ENCODE data around the gene NTM. TPM values are rescaled to one million over a fixed set of nuclear protein-coding genes. Genes with fewer than 3 reads are reported as not detected.

Gene NTM
- total RNA-seq, 1 experiment from 2014 or later, result 8.6 TPM

GRCh38 chr11:131659931-131660330 is 289.5 kb downstream of the NTM start:
- POLR2A ChIA-PET (ENCODE audit: low non-redundant PET), result no interaction called here
- H3K9me3 ChIP-seq (ENCODE audit: low read depth, low read length, poor library complexity, severe bottlenecking), result no peaks in the 10 kb centered on the region
- TF ChIP-seq EZH2 (IDR thresholded peaks at IDR 0.05; ENCODE audit: borderline replicate concordance, low read depth, low read length, poor library complexity, severe bottlenecking) (no peak), CTCF (conservative IDR thresholded peaks at IDR 0.05; ENCODE audit: low read depth, low read length) (no peak)
- H3K27me3 ChIP-seq (replicated peaks; ENCODE audit: insufficient read depth, low read depth, low read length, poor library complexity), result peaks cover 62% of the 10 kb centered on the region
- no peak overlapping the region for H3K27ac ChIP-seq (ENCODE audit: low read depth, low read length, poor library complexity, severe bottlenecking)
- no peaks in the 10 kb centered on the region for H3K4me1 ChIP-seq (ENCODE audit: insufficient read depth, low read length, poor library complexity, severe bottlenecking)
- H3K36me3 ChIP-seq (ENCODE audit: insufficient read depth, low read length, poor library complexity, severe bottlenecking), result no peaks in the 10 kb centered on the region
- CTCF ChIA-PET, result no interaction called here
- no TSS peak for BruUV-seq (replicated peaks)
- no peak for DNase-seq (ENCODE audit: low spot score)
- no peak overlapping the region for H3K4me3 ChIP-seq (ENCODE audit: low read depth, low read length, poor library complexity, severe bottlenecking)
- intact Hi-C loops (cut with micrococcal nuclease; ENCODE audit: unreplicated experiment), result no loop called here

- ChIA-PET POLR2A (ENCODE audit: low non-redundant PET) (no interaction called here), CTCF (no interaction called here)
- BruUV-seq (replicated peaks), result no TSS peak
- Histone ChIP-seq H3K27me3 (replicated peaks; ENCODE audit: insufficient read depth, low read depth, low read length, poor library complexity) (peaks cover 55% of the 10 kb centered on the region), H3K9me3 (ENCODE audit: low read depth, low read length, poor library complexity, severe bottlenecking) (no peaks in the 10 kb centered on the region), H3K27ac (ENCODE audit: low read depth, low read length, poor library complexity, severe bottlenecking) (no peak overlapping the region), H3K36me3 (ENCODE audit: insufficient read depth, low read length, poor library complexity, severe bottlenecking) (no peaks in the 10 kb centered on the region), H3K4me1 (ENCODE audit: insufficient read depth, low read length, poor library complexity, severe bottlenecking) (no peaks in the 10 kb centered on the region), H3K4me3 (ENCODE audit: low read depth, low read length, poor library complexity, severe bottlenecking) (no peak overlapping the region)
- DNase-seq (ENCODE audit: low spot score), result no peak
- TF ChIP-seq CTCF (conservative IDR thresholded peaks at IDR 0.05; ENCODE audit: low read depth, low read length) (no peak), EZH2 (IDR thresholded peaks at IDR 0.05; ENCODE audit: borderline replicate concordance, low read depth, low read length, poor library complexity, severe bottlenecking) (no peak)
- intact Hi-C loops (cut with micrococcal nuclease; ENCODE audit: unreplicated experiment), result no loop called here
These were observed 290.7 kb downstream of the NTM start for GRCh38 chr11:131661132-131661531.

GRCh38 chr11:131662317-131662972 is 292.0 kb downstream of the NTM start:
- ChIA-PET POLR2A (ENCODE audit: low non-redundant PET) (no interaction called here), CTCF (no interaction called here)
- H3K36me3 ChIP-seq (ENCODE audit: insufficient read depth, low read length, poor library complexity, severe bottlenecking), result no peaks in the 10 kb centered on the region
- no peaks in the 10 kb centered on the region for H3K4me1 ChIP-seq (ENCODE audit: insufficient read depth, low read length, poor library complexity, severe bottlenecking)
- no peak overlapping the region for H3K4me3 ChIP-seq (ENCODE audit: low read depth, low read length, poor library complexity, severe bottlenecking)
- H3K9me3 ChIP-seq (ENCODE audit: low read depth, low read length, poor library complexity, severe bottlenecking), result no peaks in the 10 kb centered on the region
- BruUV-seq (replicated peaks), result no TSS peak
- H3K27me3 ChIP-seq (replicated peaks; ENCODE audit: insufficient read depth, low read depth, low read length, poor library complexity), result peaks cover 50% of the 10 kb centered on the region
- intact Hi-C loops (cut with micrococcal nuclease; ENCODE audit: unreplicated experiment), result no loop called here
- TF ChIP-seq EZH2 (IDR thresholded peaks at IDR 0.05; ENCODE audit: borderline replicate concordance, low read depth, low read length, poor library complexity, severe bottlenecking) (no peak), CTCF (conservative IDR thresholded peaks at IDR 0.05; ENCODE audit: low read depth, low read length) (no peak)
- DNase-seq (ENCODE audit: low spot score), result no peak
- no peak overlapping the region for H3K27ac ChIP-seq (ENCODE audit: low read depth, low read length, poor library complexity, severe bottlenecking)
